ENCODE results near the gene TOR1AIP2.

The TOR1AIP2 gene

GRCh38 chr1:179871940-179872339 is 5.7 kb downstream of the TOR1AIP2 start:
- no peak overlapping the region for H3K9ac ChIP-seq
- H3K9me3 ChIP-seq (ENCODE audit: control insufficient read depth, low read length), result no peaks in the 10 kb centered on the region
- no peak overlapping the region for H3K4me3 ChIP-seq (ENCODE audit: low read depth, low read length)
- H2AFZ ChIP-seq, result no peak overlapping the region
- H3K4me1 ChIP-seq, result peaks cover 3% of the 10 kb centered on the region
- TF ChIP-seq CTCF (IDR thresholded peaks at IDR 0.05), result no peak
- H3K79me2 ChIP-seq, result no peaks in the 10 kb centered on the region
- no peak overlapping the region for H3K27ac ChIP-seq
- no peaks in the 10 kb centered on the region for H3K27me3 ChIP-seq (ENCODE audit: control insufficient read depth, insufficient read depth, low read length)
- H3K4me2 ChIP-seq (ENCODE audit: low read length), result no peak overlapping the region
- H3K36me3 ChIP-seq (ENCODE audit: control insufficient read depth, insufficient read depth, low read length), result no peaks in the 10 kb centered on the region

- H3K27me3 ChIP-seq (ENCODE audit: control insufficient read depth, insufficient read depth, low read length), result no peaks in the 10 kb centered on the region
- no peak overlapping the region for H3K27ac ChIP-seq
- no peaks in the 10 kb centered on the region for H3K36me3 ChIP-seq (ENCODE audit: control insufficient read depth, insufficient read depth, low read length)
- H3K4me1 ChIP-seq, result no peaks in the 10 kb centered on the region
- no peak overlapping the region for H3K9ac ChIP-seq
- H3K4me3 ChIP-seq (ENCODE audit: low read depth, low read length), result no peak overlapping the region
- no peaks in the 10 kb centered on the region for H3K9me3 ChIP-seq (ENCODE audit: control insufficient read depth, low read length)
- no peak overlapping the region for H3K4me2 ChIP-seq (ENCODE audit: low read length)
- no peak overlapping the region for H2AFZ ChIP-seq
- H3K79me2 ChIP-seq, result no peaks in the 10 kb centered on the region
- TF ChIP-seq CTCF (IDR thresholded peaks at IDR 0.05), result no peak
Measured at GRCh38 chr1:179870870-179871269, 6.7 kb downstream of the TOR1AIP2 start.

- H3K27me3 ChIP-seq (ENCODE audit: control insufficient read depth, insufficient read depth, low read length), result no peaks in the 10 kb centered on the region
- TF ChIP-seq CTCF (IDR thresholded peaks at IDR 0.05), result peak; percentile 62
- no peaks in the 10 kb centered on the region for H3K36me3 ChIP-seq (ENCODE audit: control insufficient read depth, insufficient read depth, low read length)
- H3K4me3 ChIP-seq (ENCODE audit: low read depth, low read length), result no peak overlapping the region
- no peak overlapping the region for H3K9ac ChIP-seq
- no peak overlapping the region for H3K27ac ChIP-seq
- H3K79me2 ChIP-seq, result no peaks in the 10 kb centered on the region
- no peaks in the 10 kb centered on the region for H3K9me3 ChIP-seq (ENCODE audit: control insufficient read depth, low read length)
- H3K4me1 ChIP-seq, result no peaks in the 10 kb centered on the region
- H2AFZ ChIP-seq, result no peak overlapping the region
- H3K4me2 ChIP-seq (ENCODE audit: low read length), result no peak overlapping the region
Measured at GRCh38 chr1:179867493-179868330, 9.9 kb downstream of the TOR1AIP2 start.

- H3K4me3 ChIP-seq (ENCODE audit: low read depth, low read length), result no peak overlapping the region
- TF ChIP-seq CTCF (IDR thresholded peaks at IDR 0.05), result no peak
Measured at GRCh38 chr1:179866616-179867015, 11.0 kb downstream of the TOR1AIP2 start.

GRCh38 chr1:179865377-179865776 is 12.2 kb downstream of the TOR1AIP2 start:
- H3K4me2 ChIP-seq (ENCODE audit: low read length), result no peak overlapping the region
- no peaks in the 10 kb centered on the region for H3K36me3 ChIP-seq (ENCODE audit: control insufficient read depth, insufficient read depth, low read length)
- no peak overlapping the region for H3K4me3 ChIP-seq (ENCODE audit: low read depth, low read length)
- no peak for TF ChIP-seq CTCF (IDR thresholded peaks at IDR 0.05)
- no peak overlapping the region for H3K9ac ChIP-seq
- H3K79me2 ChIP-seq, result no peaks in the 10 kb centered on the region
- H3K27ac ChIP-seq, result no peak overlapping the region
- H2AFZ ChIP-seq, result no peak overlapping the region
- H3K9me3 ChIP-seq (ENCODE audit: control insufficient read depth, low read length), result no peaks in the 10 kb centered on the region
- no peaks in the 10 kb centered on the region for H3K27me3 ChIP-seq (ENCODE audit: control insufficient read depth, insufficient read depth, low read length)
- H3K4me1 ChIP-seq, result no peaks in the 10 kb centered on the region

More at GRCh38 chr1:179866616-179867015, 11.0 kb downstream of the TOR1AIP2 start:
- Histone ChIP-seq H3K36me3 (ENCODE audit: control insufficient read depth, insufficient read depth, low read length) (no peaks in the 10 kb centered on the region), H3K79me2 (no peaks in the 10 kb centered on the region), H3K4me2 (ENCODE audit: low read length) (no peak overlapping the region), H3K9me3 (ENCODE audit: control insufficient read depth, low read length) (no peaks in the 10 kb centered on the region), H3K27ac (no peak overlapping the region), H3K9ac (no peak overlapping the region), H3K27me3 (ENCODE audit: control insufficient read depth, insufficient read depth, low read length) (no peaks in the 10 kb centered on the region), H2AFZ (no peak overlapping the region), H3K4me1 (no peaks in the 10 kb centered on the region)

Data from parathyroid adenoma (tissue), 2 donors.